Stimulated activated CD4-positive, alpha-beta T cell treated with anti-CD3 and anti-CD28 coated beads, Interleukin-4, amount 100 ng/mL, for 4 hours (primary cell): ENCODE results near the gene ARHGEF12.
"Not testable (repeated sequence)": the region's sequence is repeated elsewhere in the genome, so short reads cannot be mapped to it uniquely, and the experiment has no call there.

Experiments used
- DNase-seq, 2 experiments: peaks; one replicate each; pipeline ENCODE4 v3.0.0-alpha.2; 2020

Gene ARHGEF12

DNA sequence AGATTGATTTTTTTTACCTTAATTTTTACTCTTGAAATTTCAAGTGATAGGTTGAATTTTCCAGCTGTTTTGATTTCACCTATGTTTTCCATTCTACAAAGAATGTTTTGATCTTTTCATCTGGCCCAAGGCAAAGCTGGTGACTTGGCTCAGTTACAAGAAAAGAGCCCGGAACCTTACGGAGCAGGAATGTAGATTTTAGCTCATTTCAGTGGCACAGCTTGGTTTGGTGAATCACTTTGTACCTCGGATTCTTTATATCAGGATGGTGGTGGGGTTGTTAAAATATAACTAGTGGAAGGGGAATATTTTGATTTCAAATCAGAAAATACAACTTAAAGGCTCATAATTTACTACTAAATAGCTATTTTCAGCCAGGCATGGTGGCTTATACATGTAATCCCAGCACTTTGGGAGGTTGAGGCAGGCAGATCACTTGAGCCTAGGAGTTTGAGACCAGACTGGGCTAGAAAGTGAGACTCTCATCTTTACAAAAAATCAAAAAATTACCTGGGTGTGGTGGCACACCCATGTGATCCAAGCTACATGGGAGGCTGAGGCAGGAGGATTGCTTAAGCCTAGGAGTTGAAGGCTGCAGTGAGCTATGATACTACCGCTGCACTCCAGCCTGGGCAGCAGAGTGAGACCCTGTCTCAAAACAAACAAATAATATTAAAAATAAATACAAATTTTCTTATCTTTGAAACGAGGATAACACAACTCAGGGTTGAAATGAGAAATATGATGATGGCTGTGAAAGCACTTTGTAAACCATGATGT, 166.0 kb downstream of the ARHGEF12 start:
- DNase-seq, result no peak

DNA sequence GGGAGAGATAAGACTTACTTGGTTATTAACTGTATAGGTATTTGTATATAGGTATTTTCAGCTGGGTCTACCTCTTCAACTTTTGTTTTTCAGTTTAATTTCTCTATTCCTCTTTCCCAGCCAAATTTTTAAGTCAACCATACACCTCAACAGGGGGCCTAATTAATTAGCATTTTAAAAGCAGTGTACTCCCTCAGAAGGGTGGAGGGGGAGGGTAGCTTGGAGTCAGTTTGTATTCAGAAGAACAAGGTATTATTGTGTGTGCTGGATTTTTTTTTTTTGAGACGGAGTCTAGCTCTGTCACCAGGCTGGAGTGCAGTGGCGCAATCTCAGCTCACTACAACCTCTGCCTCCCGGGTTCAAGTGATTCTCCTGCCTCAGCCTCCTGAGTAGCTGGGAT, 167.3 kb downstream of the ARHGEF12 start:
- not testable (repeated sequence) for DNase-seq

DNA sequence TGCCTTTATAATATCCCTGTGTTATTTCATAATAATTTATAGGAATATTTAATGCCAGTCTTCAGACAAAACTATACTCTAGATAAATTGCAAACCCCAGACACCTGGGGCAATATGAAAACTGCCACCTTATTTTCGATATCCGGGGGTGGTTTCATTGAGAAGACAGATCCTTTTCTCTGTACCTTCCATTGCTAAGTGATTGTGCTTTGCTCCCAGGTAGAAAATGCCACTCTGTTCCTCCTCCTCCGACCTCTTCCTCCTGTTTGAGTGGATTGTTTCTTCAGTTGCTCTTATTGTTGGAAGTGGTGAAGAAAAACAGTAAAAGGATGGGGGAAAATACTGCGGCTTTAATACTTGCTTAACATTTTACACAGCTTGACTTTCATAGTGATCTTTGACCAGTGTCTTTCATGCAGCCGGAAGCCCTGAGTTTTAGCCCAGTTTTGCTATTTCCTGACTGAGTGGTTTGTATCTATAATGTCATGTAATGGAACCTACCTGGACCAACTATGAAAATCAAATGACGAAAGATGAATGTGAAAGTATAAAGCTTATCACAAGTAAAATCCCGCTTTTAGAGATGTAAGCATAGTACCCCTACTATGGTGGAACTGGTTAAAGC, 169.7 kb downstream of the ARHGEF12 start:
- no peak for DNase-seq

DNA sequence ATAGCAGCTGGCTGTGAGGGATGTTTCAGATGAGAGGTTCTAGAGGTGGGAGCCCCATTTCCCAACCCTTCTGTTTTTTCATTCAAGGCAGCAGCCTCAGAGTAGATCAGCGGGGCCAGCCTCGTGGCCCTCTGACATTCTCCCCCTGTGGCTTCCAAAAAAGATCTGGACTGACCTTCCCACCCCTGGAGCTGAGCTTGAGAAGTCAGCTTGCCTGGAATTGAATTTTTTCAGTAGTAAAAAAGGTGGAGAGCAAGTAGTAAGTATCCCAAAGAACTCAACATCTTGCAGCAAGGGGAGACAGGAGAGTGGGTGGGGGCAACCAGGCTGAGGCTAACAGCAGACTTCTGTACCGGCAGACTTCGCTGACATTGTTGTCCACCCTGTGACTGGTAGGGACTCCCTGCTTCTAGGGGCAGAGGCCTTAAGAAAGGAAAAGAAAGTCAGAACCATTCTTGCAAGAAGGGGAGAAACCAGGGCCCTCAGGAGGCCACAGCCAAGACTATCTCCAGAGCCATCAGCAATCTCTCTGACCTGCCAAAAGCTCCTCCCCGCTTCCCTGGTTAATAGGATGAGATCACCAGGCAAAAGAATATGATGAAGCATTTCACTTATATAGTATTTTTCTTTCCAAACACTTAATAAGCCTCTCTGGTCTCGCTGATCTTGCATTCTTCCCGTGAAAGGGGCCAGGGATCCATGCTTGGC, 173.3 kb downstream of the ARHGEF12 start:
- DNase-seq, result no peak

DNA sequence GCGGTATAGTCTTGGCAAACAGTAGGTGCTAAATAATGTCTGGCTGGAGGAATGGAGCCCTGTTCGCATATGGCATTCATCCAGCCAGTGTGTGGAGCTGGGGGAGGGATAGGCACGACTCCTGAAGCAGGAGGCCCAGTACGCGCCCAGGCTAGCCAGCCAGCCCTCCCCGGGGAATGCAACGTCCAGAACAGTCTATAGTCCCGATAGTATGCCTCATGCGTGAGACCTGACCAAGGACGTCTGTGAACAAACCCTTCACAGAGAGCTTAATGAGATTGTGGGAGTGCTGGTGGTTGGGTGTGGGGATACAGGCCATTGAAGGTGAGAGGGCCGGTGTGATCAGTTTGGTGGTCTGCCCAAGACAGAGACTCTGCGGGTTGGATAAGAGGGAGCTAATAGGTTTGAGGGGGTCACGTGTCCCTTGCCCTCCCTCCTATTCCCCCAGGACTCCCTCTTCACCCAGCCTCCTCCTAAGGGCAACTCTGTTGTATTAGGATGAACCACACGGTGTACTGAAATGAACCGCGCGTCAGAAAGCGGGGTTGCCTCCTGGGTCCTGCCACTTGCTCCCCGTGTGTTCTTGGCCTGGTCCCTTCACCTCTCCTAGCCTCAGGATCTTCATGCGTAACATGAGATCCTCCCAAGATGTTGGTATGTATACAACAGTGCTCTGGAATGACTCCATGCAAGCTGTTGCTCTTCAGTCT, 174.3 kb downstream of the ARHGEF12 start:
- no peak for DNase-seq

DNA sequence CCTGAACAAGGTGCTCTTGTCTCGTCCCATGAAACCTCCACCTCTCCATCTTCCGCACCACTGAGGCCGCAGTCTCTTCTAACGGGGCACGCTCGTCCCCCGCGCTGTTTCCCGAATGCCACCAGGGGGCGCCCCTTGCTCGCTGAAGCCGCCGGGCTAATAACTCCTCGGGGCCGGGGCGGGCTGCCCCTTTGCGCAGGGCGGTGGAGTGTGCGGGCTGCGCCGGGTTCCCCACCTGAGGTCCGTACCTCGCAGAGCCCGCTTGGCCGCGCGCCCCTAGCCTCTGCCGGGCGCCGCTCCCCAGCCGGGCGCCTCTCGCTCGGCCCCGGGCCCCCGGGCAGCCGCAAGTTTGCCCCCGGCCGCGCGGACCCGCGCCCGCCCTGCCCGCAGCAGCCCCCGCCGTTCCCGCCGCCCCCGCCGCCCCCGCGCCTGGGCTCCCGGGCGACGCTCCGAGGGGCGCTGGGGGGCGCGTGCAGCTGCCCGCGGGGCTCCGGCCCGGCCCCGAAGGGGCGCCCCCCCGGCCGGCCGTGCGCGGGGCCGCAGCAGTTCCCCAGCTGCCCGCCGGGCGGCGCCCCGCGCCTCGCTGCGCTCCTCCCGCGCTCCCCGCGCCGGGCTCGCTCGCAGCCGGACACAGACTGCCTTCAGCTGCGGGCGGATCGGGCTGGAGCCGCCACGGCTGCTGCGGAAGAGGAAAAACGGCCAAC, 175.1 kb downstream of the ARHGEF12 start, which contains the start of gene GRIK4:
GRIK4 (plus strand) TSS at position 633 of the 704 bp plus-strand sequence. CDS start 148,571 bp downstream, outside the sequence.
- peak; percentile 53 to 80 for DNase-seq

DNA sequence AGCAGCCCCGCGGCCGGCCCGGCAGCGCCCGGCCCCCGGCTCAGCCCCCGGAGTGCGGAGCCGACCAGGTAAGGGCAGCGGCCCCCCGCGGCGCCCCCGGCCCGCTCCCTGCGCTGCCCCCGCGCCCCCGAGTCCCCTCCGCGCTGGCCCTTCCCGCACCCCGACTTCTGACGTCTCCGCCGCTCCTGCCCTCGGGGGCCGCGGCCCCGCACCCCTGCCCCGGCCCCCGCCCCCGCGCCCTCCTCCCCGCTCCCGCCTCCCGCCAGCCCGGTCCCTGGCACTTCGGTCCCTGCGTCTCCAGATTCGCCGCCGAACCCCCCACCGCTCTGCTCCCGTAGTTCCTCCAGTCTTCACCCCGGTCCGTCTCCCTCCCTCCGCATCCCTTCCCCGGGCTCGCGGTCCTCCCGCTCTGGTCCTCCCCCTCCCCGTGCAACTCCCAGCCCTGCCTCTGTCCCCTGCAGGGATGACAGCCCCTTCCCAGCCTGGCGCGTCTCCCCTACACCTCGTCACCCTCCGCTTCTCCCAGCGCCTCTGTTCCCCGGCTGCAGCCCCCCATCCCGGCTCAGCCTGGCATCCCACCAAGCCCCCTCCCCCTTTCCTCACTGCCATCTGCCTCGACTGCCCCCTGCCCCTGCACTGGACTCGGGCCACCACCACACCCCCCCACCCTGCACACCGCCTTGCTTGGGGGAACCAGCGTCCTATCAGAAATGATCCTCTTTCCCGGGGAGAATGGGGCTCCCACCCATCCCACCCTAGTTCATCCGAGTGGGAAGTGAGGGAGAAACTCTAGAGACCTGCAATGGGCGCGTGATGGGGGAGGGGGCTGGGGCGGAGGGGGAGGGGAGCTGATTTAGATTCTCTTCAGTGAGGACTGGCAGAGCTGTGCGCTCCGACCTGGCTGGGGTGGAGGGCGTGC, 175.9 kb downstream of the ARHGEF12 start:
- DNase-seq, result no peak

DNA sequence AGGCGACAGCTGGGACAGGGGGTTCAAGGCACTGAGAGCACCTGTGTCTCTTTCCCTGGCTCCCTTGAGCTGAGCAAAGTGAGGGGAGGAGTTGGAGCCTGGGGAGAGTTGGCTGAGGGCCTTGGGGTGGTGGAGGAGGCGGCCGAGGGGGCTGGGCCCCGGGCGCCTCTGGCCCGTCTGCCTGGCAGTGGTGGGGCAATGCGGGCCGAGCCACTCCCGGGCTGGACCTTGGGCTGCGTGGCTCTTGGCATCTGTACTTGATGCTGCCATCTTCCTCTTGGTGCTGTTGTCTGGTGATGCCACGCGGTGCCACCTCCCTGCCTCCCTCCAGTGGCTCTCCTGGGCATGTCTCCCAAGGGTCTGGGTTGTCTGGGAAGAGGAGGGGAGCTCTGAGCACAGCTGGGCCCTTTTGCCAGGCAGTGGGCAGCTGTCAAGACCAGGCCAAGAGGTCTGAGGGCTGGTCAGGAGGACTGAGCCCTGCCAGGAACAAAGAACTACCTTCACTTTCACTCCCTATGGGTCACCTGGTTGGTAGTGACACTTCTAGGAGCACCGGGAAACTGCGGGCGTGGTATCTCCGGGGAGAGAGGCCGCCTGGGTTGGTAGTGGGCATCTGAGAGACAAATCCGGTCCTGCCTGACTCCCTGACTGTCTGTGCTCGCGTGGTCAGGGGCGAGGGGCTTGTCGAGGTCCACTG, 176.7 kb downstream of the ARHGEF12 start:
- DNase-seq, result no peak

DNA sequence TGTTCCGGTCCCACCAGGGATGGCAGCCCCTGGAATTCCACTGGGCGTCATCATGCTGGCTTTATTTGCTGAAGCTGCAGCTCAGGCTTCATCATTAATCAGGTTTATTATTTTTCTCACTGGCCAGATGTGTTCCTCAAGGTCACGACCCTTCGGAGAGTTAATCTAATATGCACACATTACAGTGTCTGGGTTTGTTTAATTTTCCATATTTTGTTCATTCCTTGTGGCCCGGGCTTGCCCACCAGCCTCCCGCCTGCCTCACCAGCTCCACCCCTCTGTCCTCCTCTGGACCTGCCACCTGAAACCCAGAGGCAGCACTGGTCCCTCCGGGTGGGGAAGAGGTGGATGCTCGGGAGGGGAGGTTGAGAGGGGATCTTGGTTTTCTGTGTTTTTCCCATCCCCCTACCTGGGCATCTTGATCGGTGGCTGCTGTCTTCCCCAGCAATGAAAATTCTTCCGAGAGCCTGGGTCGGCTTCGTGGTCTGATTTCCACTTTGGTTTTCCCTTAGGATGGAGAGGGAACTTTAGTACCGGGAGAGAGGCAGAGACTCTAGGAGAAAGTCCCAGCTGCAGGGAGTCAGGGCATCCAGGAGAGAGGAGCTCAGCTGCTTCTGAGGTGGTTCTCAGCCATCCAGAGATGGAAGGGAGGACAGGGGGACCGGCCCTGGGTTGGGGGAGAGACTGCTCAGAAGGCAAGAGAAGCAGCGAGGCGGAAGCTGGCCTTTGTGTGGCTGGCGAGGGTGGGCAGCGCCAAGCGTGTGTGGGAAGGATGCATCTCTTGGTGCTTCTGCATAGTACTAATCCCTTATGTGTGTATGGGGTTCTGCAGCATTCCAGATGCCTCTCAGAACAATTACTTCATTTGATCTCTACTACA, 177.5 kb downstream of the ARHGEF12 start:
- DNase-seq, result no peak

DNA sequence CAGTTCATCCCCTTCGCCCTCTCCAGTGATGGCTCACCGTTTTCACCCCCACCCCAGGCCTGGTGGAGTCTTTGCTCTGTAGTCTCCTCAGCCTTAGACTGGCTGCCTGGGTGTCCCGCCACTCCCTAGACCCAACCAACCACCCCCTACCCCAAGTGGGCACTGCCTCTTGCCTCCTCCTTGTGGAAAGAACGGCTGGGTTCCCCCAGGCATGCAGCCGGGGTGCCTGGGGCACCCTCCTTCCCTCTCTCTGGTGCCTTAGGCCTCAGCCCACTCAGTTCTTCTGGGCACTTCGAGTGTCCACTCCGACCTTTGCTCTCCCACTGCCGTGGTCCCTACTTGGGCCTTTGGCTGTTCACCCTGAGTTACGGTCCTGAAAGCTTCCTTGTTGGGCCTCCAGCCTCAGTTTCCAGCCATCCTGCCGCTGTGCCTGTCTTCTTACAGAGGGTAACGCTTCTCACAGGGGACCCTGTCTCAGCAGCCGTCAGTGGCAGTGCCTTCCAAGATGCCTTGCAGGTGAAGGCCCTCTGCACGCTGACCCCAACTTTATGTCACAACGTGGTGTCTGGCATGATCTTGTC, 178.4 kb downstream of the ARHGEF12 start:
- DNase-seq, result no peak

DNA sequence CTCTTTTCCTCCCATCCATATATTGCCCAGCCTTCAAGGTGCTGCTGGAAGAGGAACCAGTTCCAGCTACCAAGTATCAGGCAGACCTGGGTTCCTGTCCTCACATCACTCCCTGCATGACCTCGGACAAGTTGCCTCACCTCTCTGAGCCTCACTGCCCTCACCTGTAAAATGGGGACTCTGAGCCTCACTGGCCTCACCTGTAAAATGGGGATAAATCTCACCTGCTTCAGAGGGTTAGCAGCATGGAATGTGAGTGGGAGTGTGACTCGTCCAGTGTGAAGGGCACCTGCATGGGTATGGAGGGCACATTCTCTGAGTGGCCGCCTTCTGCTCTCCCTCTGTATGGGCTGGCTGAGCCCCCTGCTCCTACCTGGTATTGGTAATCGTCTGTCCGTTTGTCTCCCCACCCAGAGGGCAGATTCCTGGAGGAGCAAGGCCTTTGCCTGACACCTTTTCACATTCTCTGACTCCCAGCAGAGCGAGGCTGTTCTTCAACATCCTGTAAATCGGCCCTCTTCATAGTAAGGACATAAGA, 179.0 kb downstream of the ARHGEF12 start:
- no peak for DNase-seq

DNA sequence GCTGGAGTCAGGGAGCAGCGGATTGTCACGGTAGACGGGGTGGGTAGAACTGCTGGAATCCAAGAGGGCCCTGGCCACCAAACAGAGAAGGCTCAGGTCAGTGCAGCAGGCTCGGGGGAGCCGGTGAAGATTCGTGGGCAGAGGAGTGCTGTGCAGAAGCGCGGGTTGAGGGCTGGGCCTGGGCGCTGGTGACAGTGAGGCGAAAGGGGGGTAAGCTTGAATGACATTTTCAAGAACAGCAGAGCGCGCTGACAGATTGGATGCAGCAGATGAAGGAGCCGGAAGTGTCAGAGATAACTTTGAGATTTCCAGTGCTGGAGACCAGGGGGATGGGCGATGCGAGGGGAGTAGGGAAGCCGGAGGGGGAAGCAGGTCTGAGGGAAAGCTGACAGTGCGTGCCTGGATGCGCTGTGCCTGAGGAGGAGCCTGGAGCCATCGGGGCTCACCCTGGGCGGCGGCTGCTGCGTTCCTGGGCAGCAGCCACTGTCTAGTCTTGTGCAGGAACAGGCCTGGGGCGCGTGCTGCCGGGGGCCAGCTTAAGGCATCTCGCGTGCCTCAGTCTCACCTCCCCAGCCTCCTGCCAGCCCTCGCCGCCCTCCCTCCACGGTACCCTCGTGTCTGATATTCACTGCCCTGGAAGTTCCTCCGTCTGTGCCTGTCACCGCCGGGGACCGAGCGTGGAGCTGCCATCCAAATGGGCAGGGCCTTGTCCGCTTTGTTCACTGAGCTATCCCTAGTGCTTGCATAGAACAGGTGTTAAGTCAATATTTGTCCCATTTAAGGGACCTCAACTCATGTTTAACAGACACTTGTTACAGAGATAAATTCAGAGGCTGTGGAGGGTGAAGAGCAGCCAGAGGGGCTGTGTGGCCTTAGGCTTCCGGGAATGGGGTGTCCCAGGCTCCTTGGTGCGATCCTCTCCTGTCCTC, 180.5 kb downstream of the ARHGEF12 start:
- DNase-seq, result no peak

DNA sequence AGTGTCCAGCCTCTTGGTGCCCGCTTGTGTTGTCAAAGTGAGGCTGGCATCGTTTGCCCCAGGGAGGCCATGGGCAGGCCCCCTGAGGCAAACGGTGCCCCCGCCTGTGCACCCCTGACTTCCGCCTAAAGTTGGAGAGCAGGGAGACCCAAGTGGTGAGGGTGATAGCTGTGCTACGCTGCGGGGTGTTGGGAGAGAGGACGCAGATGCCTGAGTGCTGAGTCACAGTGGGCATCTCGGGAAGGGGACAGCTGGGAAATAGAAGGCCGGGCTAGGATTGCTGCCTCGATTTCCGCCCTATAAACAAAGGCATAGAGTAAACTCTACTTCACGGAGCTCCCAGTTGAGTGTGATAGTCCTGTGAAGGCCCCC, 181.2 kb downstream of the ARHGEF12 start:
- no peak for DNase-seq

DNA sequence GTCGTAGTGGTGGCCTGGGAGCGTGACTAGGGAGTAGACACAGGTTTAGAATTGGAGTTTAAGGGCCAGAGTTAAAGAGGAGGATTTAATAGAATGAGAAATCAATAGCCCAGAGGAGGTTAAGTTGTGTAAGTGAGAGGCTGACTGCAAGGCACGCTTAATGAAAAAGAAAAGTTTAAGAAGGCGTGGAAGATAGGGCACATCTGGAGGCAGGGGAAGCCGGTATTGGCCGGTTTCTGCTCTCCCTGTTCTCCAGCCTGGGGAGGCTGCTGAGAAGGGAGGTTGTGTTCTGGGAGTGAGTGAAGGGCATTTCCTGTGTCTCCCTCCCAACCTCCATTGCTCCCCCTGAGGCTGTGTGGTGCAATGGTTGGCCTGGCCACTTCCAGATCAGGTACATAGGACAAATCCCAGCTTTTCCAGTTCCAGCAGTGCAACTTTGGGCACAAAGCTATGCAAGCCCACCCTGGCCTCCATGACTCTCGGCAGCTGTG, 181.6 kb downstream of the ARHGEF12 start:
- DNase-seq, result no peak

DNA sequence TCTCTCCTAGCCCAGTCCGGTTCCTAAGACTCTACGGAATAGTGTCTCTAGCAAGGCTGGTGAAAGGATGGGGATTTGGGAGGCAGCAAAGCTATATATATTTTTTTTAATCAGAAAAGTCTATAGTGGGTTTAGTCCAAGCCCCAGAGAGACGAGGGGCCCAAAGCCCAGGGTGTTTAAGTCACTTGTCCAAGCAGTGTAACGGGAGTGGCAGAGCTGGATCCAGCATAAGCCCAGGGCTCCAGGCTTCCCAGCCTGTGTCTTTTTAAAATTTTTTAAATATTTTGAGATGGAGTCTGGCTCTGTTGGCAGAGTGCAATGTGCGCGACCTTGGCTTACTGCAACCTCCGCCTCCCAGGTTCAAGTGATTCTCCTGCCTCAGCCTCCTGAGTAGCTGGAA, 182.1 kb downstream of the ARHGEF12 start:
- no peak for DNase-seq

DNA sequence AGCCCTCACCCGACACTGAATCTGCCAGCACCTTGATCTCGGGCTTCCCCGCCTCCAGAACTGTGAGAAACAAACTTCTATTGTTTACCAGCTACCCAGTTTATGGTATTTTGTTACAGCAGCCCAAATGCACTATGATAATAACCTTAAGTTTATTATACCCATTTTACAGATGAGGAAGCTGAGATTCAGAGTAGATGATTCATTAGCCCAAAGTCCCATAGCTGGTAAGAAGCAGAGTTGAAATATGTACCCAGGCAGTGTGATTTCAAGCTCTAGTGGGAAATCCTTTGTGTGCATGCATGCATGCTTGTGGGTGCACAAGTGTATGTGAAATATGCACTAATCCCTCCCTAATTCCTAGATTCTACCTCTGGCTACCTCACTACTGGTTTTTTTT, 183.3 kb downstream of the ARHGEF12 start:
- no peak for DNase-seq

DNA sequence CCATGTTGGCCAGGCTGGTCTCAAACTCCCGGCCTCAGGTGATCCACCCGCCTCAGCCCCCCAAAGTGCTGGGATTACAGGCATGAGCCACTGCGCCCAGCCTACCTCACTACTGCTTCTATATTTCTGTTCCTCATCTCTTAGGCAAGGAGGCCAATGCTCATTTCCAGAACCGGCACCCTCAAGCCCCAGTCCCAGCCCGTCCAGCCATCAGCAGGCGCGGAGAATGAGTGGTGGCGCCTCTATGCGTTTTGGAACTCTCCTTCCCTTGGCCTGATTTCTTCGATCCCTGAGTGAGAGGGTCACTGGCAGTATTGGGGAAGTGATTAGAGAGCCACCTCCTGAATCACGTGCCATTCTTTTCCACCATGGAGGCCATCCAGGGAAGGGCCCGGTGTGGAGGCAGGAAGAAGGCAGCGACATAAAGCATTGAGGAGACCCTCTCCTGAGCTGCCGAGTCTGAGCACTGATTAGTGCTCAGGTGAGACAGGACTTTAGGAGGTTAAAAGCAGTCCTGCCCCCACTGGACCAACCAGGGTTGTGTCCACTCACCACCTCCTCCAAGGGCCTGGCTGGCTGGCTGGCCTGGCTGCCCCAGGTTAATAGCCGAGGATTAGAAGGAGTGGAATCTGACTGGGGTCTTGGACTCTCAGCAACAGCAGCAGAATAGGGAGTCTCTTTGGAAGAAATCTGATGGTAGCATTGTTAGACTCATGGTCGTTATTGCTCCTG, 184.0 kb downstream of the ARHGEF12 start:
- no peak for DNase-seq
